ENCODE measurements around the gene NCL.

- no peak for TF ChIP-seq CTCF (conservative IDR thresholded peaks at IDR 0.05)
- no peak for TF ChIP-seq ZFX (IDR thresholded peaks at IDR 0.05)
These were observed 8.4 kb downstream of the NCL start for GRCh38 chr2:231455890-231456289.

All from C4-2B (cell line).